ENCODE measurements around the gene RIPPLY2. TPM values are rescaled to one million over a fixed set of nuclear protein-coding genes. Genes with fewer than 3 reads are reported as not detected.

Gene RIPPLY2, protein sequence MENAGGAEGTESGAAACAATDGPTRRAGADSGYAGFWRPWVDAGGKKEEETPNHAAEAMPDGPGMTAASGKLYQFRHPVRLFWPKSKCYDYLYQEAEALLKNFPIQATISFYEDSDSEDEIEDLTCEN
- not detected in 2 replicates for total RNA-seq

DNA sequence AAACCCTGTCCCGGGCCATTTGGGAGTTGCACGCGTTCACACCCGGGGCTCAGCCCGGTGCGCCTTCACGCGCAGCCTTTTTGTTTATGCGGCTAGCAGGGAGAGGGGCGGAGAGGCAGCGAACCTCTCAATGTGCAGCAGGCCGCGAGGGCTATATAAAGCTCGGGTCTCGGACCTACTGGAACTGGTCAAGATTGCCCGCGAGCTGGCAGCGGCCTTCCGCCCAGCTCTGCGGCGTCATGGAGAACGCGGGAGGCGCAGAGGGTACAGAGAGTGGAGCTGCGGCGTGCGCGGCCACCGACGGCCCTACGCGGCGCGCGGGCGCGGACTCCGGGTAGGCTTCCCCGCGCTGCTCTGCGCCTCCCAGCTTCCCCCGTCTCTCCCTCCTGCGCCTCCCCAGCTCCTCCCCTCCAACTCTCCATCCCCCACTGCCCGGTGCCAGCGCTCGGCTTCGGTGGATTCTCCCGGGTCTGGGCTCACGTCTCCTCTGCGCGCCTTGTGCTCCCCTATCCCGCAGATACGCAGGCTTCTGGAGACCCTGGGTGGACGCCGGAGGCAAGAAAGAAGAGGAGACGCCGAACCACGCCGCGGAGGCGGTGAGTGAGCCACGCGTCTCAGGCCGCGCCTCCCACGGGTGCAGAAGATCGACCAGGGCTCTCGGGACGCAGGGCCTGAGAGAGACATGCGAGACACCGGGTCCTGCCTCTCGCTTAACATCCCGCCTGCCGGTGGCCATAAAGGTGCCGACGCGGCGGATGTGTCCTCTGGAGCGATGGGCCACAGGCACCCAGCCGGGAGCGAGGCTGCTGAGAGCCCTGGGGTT lies at the start of gene RIPPLY2:
Gene RIPPLY2, plus strand, starts transcription at position 183 of the 823 bp plus-strand sequence. Its CDS starts 57 bp downstream, at position 240.

DNA sequence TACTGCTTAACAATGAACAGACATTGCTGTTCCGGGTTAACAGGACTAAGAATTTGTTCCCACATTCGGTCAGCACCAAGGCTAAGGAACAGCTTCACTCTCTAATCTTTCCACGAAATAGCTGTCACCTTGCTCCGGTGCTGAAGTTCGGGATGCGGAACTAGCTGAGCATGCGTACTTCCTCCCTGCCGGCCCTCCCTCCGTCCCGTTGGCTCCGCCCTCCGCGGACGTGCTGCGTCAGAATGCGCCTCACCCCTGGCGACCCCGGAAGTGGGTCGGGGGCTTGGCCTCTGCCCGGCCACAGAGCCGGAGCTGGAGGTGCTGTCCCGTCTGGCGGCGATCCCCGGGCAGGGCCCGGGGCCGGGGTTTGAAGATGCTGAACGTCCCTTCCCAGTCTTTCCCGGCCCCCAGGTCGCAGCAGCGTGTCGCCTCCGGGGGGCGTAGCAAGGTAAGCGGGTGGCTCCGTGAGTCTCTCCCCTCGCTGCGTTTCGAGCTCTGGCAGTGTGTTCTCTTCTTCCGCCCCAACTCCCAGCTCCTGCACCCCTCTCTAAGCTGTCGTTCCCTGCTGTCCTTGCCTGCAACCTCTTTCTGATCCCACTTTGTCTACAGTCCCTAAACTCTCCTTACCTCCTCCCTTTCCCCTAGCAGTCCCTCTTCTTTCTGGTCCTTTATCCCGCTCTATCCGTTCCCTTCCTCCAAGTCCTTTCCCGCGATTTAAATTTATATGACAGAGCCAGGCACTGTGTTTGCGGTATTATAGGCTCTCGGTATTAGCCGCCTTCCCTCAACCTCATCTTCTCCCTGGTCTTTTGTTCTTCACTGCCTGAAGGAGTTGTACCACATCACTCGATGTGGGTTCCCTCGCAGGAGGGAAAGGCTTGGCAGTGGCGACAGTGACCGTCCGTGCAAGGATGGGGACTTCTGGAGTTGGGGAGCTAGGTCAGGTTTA lies 6.5 kb downstream of the RIPPLY2 start, which contains the start of gene CYB5R4:
Gene CYB5R4, plus strand, starts transcription at position 280 of the 949 bp plus-strand sequence. Its CDS starts 94 bp downstream, at position 374.

Other genes with a start within 250 kb of the RIPPLY2 start
- 0.12 TPM in 1 of 2 replicates, not detected in the other for gene SNAP91, start 144.3 kb upstream of the RIPPLY2 start, total RNA-seq
- gene CYB5R4, start 6.3 kb downstream of the RIPPLY2 start, total RNA-seq = 0.94 and 13.2 TPM in 2 replicates
- not detected in 2 replicates for gene MRAP2, start 180.4 kb downstream of the RIPPLY2 start, total RNA-seq